ENCODE data around the gene KLHL17. TPM values are rescaled to one million over a fixed set of nuclear protein-coding genes. Genes with fewer than 3 reads are reported as not detected.

The KLHL17 gene
- total RNA-seq, 2 donors from 2014 or later = 10.9 to 24.5 TPM

DNA sequence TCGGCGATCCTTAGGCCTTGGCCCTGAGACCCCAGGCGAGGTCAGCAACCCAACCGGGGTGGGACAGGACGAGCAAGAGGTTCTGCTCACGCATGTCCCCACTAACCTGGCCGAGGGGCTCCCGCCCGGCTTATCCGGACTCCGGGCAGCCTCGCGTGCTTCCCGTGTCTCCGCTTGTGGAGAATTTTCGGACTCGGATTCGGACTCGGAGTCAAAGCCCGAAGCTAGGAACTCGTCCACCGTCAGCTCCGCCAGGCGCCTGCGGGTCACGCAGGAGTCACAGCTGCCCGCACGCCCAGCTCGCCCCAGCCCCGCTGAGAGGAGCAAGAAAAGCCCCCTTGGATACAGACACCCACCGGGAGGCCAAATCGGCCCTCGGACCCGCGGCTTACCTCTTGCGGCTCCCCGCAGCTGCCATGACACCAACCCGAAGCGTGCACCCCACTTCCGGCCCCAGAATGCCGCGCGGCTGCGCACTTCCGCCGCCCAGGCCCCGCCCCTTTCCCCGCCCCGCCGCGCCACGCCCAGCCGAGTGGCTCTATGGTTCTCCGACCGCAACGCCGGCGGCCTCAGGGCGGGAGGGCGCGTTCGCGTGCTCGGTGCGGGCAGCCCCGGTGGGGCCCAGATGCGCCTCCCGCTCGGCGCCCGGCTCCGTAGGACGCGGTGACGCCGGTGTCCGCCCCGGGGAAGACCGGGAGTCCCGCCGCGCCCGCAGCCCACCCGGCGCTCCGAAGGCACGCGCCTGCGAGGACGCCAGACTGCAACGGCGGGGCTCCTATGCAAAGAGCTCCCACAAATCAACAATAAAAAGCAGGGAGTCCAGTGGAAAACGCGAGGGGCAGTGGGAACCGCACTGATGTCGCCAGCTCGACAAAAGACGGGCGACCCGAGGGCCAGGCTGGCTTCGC, 1.3 kb upstream of the KLHL17 start, which contains the start of gene NOC2L:
Gene NOC2L (minus strand): TSS at position 434 of the 908 bp plus-strand sequence. CDS start 16 bp downstream, at position 418.
- Histone ChIP-seq H3K27ac (peak within 1 kb of the TSS in 1 of 2 donors; percentile 32), H3K27me3 (replicated peaks; ENCODE audit: insufficient read depth) (no peaks in the 10 kb centered on the region), H3K4me3 (peak within 1 kb of the TSS; percentile 84 to 90), H3K4me1 (replicated peaks) (peaks cover 6% of the 10 kb centered on the region), H3K9me3 (no peaks in the 10 kb centered on the region), H3K36me3 (peaks cover 9 to 13% of the 10 kb centered on the region in 2 donors)
- 8% methylated on average over 67 of the region's 101 CpGs for WGBS
- peak; percentile 88 for TF ChIP-seq POLR2AphosphoS5 (IDR thresholded peaks at IDR 0.05)
- no peak for TF ChIP-seq POLR2A (IDR thresholded peaks at IDR 0.05)
- intact Hi-C loops (cut with DNase I) = no loop called here
- DNase-seq (ENCODE audit: low spot score) = peak; percentile 90

- intact Hi-C loops (cut with DNase I) = no loop called here
- Histone ChIP-seq H3K27me3 (replicated peaks; ENCODE audit: insufficient read depth) (no peaks in the 10 kb centered on the region), H3K27ac (no peak overlapping the region), H3K36me3 (peaks cover 9 to 12% of the 10 kb centered on the region in 2 donors), H3K4me3 (peak overlapping the region; percentile 84 to 90), H3K9me3 (no peaks in the 10 kb centered on the region), H3K4me1 (replicated peaks) (peaks cover 6% of the 10 kb centered on the region)
- WGBS = 26% methylated on average over 48 of the region's 57 CpGs
- TF ChIP-seq CTCF (IDR thresholded peaks at IDR 0.05) (no peak), POLR2AphosphoS5 (IDR thresholded peaks at IDR 0.05) (no peak), POLR2A (IDR thresholded peaks at IDR 0.05) (no peak)
- no peak for DNase-seq (ENCODE audit: low spot score)
Measured at GRCh38 chr1:959731-960362, 537 bp upstream of the KLHL17 start.

GRCh38 chr1:961132-961669, 817 bp downstream of the KLHL17 start:
- H3K4me3 ChIP-seq = peak overlapping the region; percentile 84 to 90
- peaks cover 0 to 6% of the 10 kb centered on the region in 2 donors for H3K36me3 ChIP-seq
- intact Hi-C loops (cut with DNase I) = no loop called here
- no peaks in the 10 kb centered on the region for H3K9me3 ChIP-seq
- H3K4me1 ChIP-seq (replicated peaks) = peaks cover 10% of the 10 kb centered on the region
- no peak for DNase-seq (ENCODE audit: low spot score)
- 41% methylated on average over 48 of the region's 56 CpGs for WGBS
- TF ChIP-seq POLR2AphosphoS5 (IDR thresholded peaks at IDR 0.05) = no peak
- no peak for TF ChIP-seq CTCF (IDR thresholded peaks at IDR 0.05)
- no peak for TF ChIP-seq POLR2A (IDR thresholded peaks at IDR 0.05)
- H3K27ac ChIP-seq = no peak overlapping the region
- no peaks in the 10 kb centered on the region for H3K27me3 ChIP-seq (replicated peaks; ENCODE audit: insufficient read depth)

- Histone ChIP-seq H3K27ac (no peak overlapping the region), H3K9me3 (no peaks in the 10 kb centered on the region), H3K4me1 (replicated peaks) (peaks cover 8% of the 10 kb centered on the region), H3K36me3 (no peaks in the 10 kb centered on the region), H3K4me3 (no peak overlapping the region), H3K27me3 (replicated peaks; ENCODE audit: insufficient read depth) (no peaks in the 10 kb centered on the region)
- WGBS = 94% methylated on average over 53 of the region's 57 CpGs
- TF ChIP-seq CTCF (IDR thresholded peaks at IDR 0.05) = no peak
- TF ChIP-seq POLR2A (IDR thresholded peaks at IDR 0.05) = no peak
- no peak for TF ChIP-seq POLR2AphosphoS5 (IDR thresholded peaks at IDR 0.05)
- intact Hi-C loops (cut with DNase I) = no loop called here
- DNase-seq (ENCODE audit: low spot score) = no peak
Measured at GRCh38 chr1:962381-963300, 2.3 kb downstream of the KLHL17 start.

Measured in prostate gland (tissue), 2 donors.